Measurements from ENCODE around the gene NOP53. TPM values are rescaled to one million over a fixed set of nuclear protein-coding genes. Genes with fewer than 3 reads are reported as not detected.

NOP53 gene
- total and polyA plus RNA-seq, 9 of the 15 experiments (the other 6 are each of a cell fraction or from before 2014, with no cell fraction given), result 6.5 to 274 (median 145) TPM

GRCh38 chr19:47750752-47751151, 5.4 kb downstream of the NOP53 start:
- DNase-seq (ENCODE audit: extremely low read depth in 1 of 4, low spot score in 3 of 4), result no peak
- in situ Hi-C loops (cut with MboI), result no loop called here

GRCh38 chr19:47752440-47753211, 7.3 kb downstream of the NOP53 start:
- Histone ChIP-seq H3K9me1 (ENCODE audit: control insufficient read depth, insufficient read depth, low read length) (peaks cover 3% of the 10 kb centered on the region), H3K79me2 (ENCODE audit: control insufficient read depth, insufficient read depth, low read length) (peaks cover 20% of the 10 kb centered on the region), H4K20me1 (replicated peaks; ENCODE audit: control insufficient read depth, insufficient read depth, low read length) (peaks cover 6% of the 10 kb centered on the region), H2AFZ (ENCODE audit: low read depth, low read length) (no peak overlapping the region), H3K4me3 (no peak overlapping the region), H3K4me2 (ENCODE audit: insufficient read depth, low read length) (no peak overlapping the region), H3K9me3 (replicated peaks; ENCODE audit: control insufficient read depth, insufficient read depth, low read depth, low read length) (no peaks in the 10 kb centered on the region), H3K27me3 (ENCODE audit: control insufficient read depth in 2 of 2, insufficient read depth in 2 of 2, low read length in 2 of 2) (no peaks in the 10 kb centered on the region), H3K9ac (ENCODE audit: insufficient read depth in 1 of 2, low read depth in 2 of 2, low read length in 2 of 2) (no peak overlapping the region; a peak in 1 of 4 replicates), H3K27ac (ENCODE audit: extremely low read depth, low read depth, low read length) (no peak overlapping the region), H3K4me1 (replicated peaks in 1 of 2; ENCODE audit: control insufficient read depth in 2 of 2, insufficient read depth in 2 of 2, low read length in 2 of 2) (peaks cover 0 to 21% of the 10 kb centered on the region in 2 experiments; a peak in 2 of 5 replicates), H3K36me3 (ENCODE audit: control insufficient read depth, insufficient read depth, low read length) (peaks cover 96% of the 10 kb centered on the region; the same call in 2 of the 3 replicates)
- in situ Hi-C loops (cut with MboI) (no loop called here), intact Hi-C loops (cut with micrococcal nuclease) (no loop called here)
- ATAC-seq (no peak), DNase-seq (ENCODE audit: extremely low read depth in 1 of 4, low spot score in 3 of 4) (no peak), FAIRE-seq (no peak)
- BruUV-seq (replicated peaks), result no TSS peak
- TF ChIP-seq POLR2A (conservative IDR thresholded peaks at IDR 0.05) (0 out of 2 replicates have a peak, but pooled peaks have one; percentile 18), POLR2G (IDR thresholded peaks at IDR 0.05; ENCODE audit: low read depth, low read length) (peak; percentile 42; the same call in 1 of the 2 replicates), RBFOX2 (IDR thresholded peaks at IDR 0.05; ENCODE audit: low read depth, low read length) (peak; percentile 67), KAT8 (IDR thresholded peaks at IDR 0.05; ENCODE audit: low read depth) (no peak)
- POLR2A ChIA-PET, result interaction anchor here (0.7 to 1.6 kb wide), 3 partner anchors 13 to 101 kb away, joined by 3 to 7 read pairs (median 3); partner anchors contain the start of gene EHD2
- 95% methylated on average over 25 of the region's 27 CpGs for whole genome bisulfite sequencing (ENCODE audit: insufficient coverage, low coverage, missing lambda C conversion rate)
- CTCF ChIA-PET (ENCODE audit: low intra/inter-chr PET ratio), result no interaction called here

More at GRCh38 chr19:47750752-47751151, 5.4 kb downstream of the NOP53 start:
- Histone ChIP-seq H3K4me3 (no peak overlapping the region), H3K79me2 (ENCODE audit: control insufficient read depth, insufficient read depth, low read length) (peaks cover 38% of the 10 kb centered on the region), H3K27ac (ENCODE audit: extremely low read depth, low read depth, low read length) (no peak overlapping the region), H4K20me1 (replicated peaks; ENCODE audit: control insufficient read depth, insufficient read depth, low read length) (peaks cover 8% of the 10 kb centered on the region; the same call in 1 of the 2 replicates), H3K9me1 (ENCODE audit: control insufficient read depth, insufficient read depth, low read length) (peaks cover 3% of the 10 kb centered on the region), H3K27me3 (ENCODE audit: control insufficient read depth in 2 of 2, insufficient read depth in 2 of 2, low read length in 2 of 2) (no peaks in the 10 kb centered on the region), H3K36me3 (ENCODE audit: control insufficient read depth, insufficient read depth, low read length) (peaks cover 89% of the 10 kb centered on the region), H3K4me2 (ENCODE audit: insufficient read depth, low read length) (no peak overlapping the region), H3K4me1 (replicated peaks in 1 of 2; ENCODE audit: control insufficient read depth in 2 of 2, insufficient read depth in 2 of 2, low read length in 2 of 2) (peaks cover 6 to 17% of the 10 kb centered on the region in 2 experiments), H3K9me3 (replicated peaks; ENCODE audit: control insufficient read depth, insufficient read depth, low read depth, low read length) (no peaks in the 10 kb centered on the region), H2AFZ (ENCODE audit: low read depth, low read length) (no peak overlapping the region), H3K9ac (ENCODE audit: insufficient read depth in 1 of 2, low read depth in 2 of 2, low read length in 2 of 2) (no peak overlapping the region)
- ATAC-seq (no peak), FAIRE-seq (no peak)
- 96% methylated on average over 12 of the region's 18 CpGs for WGBS (ENCODE audit: insufficient coverage, low coverage, missing lambda C conversion rate)
- ChIA-PET CTCF (ENCODE audit: low intra/inter-chr PET ratio) (no interaction called here), POLR2A (interaction anchor here (0.5 to 0.6 kb wide), 2 partner anchors 17 to 553 kb away, joined by 3 read pairs; no protein-coding TSS in a partner anchor)
- BruUV-seq (replicated peaks), result no TSS peak
- intact Hi-C loops (cut with micrococcal nuclease), result no loop called here
- TF ChIP-seq YY1 (IDR thresholded peaks at IDR 0.05; ENCODE audit: borderline replicate concordance in 1 of 3, control insufficient read depth in 1 of 3, extremely low read depth in 1 of 3, insufficient read depth in 3 of 3, insufficient read length in 1 of 3, insufficient replicate concordance in 2 of 3, low read depth in 1 of 3, low read length in 2 of 3), result no peak
- TF ChIP-seq POLR2G (IDR thresholded peaks at IDR 0.05; ENCODE audit: low read depth, low read length), result peak; percentile 62
- peak; percentile 68 for TF ChIP-seq RBFOX2 (IDR thresholded peaks at IDR 0.05; ENCODE audit: low read depth, low read length)
